Limb (tissue), 2 donors: ENCODE measurements around the gene MACIR.

Source experiments
- DNase-seq, 2 donors: peaks; one replicate each; pipeline ENCODE4 v3.0.0-alpha.2; 2016; ENCODE audit errors: extremely low spot score in 2 of 2

MACIR gene

GRCh38 chr5:103245761-103246160 lies 12.8 kb upstream of the MACIR start:
- no peak for DNase-seq

- DNase-seq = no peak
These were observed 11.4 kb upstream of the MACIR start for GRCh38 chr5:103247118-103247517.

GRCh38 chr5:103249068-103249467 lies 9.5 kb upstream of the MACIR start:
- no peak for DNase-seq

DNA sequence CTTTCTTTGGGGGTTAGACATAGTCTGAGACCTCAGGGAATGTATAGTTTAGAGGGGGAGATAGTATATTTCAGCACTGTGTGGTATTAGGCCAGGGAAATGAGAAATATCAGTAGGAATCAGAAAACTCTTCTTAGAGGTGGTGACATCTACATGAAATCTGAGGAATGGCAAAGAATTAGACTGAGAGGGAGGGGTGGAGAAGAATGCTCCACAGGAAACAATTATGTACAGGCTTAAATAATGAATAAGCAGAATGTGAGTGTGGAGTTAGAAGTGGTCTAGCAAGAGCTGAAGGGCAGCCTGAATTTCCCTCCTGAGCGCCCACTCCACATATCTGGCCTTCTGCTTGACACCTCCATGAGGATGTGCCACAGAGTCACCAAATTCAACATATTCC lies 3.6 kb upstream of the MACIR start:
- DNase-seq = no peak

- DNase-seq = no peak
These were observed 2.9 kb upstream of the MACIR start for GRCh38 chr5:103255691-103256090.

DNA sequence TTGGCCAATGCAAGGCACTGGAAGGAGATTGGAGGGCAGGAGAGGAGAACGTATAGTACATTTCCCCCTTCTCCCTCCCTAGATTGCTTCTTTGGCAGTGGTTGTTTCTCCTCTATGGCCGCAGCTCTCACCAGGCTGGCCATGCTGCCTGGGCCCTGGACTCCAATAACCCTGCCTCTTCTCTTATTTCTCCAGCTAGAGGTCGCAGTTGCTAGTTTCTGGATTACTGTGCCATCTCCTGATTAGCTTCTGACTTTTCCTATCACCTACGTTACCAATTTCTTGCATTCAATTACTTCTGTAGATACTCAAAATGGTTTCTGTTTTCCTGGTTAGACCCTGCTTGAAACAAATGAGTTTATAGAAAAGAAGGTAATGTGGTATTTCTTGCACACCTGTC lies 2.4 kb upstream of the MACIR start:
- no peak for DNase-seq

DNA sequence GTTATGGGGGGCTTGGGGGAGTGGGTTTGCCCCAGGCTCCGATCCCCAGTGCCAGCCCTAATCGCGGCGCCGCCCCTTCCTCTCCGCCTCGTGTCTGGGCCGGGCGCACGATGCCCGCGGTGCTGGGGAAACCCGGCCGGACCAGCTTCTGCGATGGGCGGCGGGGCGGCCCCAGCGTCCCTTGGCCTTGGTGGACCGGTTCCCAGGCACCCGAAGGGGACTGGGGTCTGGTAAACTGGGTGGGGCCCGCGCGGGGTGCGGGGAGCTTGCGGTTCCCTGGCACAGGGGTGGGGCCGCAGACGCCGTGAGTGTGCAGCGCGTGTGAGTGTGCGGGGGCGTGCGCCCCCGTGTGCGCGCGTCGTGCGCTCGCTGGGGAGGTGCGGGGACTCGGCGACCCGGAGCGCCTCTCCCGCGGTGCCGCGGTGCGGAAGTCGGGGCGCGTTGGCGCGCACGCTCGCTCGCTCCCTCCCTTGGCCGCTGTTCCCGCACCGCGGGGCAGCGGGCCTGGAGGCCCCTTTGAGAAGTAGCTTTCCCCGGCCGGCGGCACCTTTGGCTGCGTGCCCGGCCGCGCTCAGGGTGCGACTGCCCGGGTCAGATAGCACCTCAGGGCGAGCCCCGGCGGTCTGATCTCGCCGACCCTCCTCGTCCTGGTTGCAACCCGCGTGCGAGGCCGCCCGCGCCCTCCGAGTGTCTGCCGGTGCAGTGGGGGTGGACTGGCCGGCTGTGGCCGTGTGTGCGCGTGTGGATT lies 568 bp downstream of the MACIR start:
- DNase-seq = peak; percentile 58 to 79

DNA sequence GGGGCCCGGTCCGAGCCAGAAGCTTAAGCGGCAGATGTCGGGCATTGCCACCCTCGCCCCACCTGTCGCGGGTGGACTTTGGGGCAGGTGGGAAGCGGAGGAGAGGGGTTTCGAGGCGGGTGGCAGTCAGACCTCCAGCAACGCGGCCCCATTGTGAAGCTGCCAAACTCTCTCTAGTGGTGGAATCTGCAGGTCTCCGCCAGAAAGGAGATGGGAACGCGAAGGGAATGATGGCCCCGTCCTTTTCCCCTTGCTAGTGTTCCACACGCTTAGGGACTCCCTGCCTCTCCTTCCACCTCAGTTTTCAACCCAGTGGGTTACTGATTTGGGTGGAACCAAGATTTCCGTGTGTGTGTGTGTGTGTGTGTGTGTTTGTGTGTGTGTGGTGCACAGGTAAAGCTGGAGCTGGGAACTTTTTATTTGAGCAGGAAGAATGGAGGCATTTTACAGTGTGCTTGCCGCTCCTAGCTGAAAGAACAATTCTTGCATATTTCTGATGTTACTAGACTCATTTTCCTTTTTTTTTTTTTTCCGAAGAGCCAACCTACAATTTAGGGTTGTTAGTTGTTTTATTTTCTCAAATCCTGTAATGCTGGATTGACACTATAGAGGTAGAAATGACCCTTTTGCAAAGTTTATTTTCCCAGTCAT lies 1.3 kb downstream of the MACIR start:
- no peak for DNase-seq

- no peak for DNase-seq
These were observed 2.4 kb downstream of the MACIR start for GRCh38 chr5:103260951-103261350.

DNA sequence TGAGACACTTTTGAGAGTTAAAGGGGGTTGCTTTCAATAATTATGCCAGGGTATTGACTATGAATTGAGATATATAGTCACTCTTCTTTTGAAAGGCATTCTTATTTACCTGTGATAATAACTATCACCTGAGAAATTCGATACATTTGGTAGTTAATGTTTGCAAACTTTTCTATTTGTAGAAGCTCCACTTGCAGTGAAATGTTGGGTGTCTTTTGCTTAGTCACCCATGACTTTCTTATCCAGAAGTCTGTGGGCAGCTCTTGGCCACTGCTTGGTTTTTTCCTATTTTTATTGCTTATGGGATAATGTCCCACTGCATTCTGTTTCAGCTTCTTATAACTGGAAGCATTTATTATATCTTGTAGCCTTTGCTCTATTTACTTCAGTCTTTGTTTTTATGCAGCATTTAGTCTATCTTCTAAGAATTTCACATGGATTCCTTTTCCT lies 3.9 kb downstream of the MACIR start:
- no peak for DNase-seq

DNA sequence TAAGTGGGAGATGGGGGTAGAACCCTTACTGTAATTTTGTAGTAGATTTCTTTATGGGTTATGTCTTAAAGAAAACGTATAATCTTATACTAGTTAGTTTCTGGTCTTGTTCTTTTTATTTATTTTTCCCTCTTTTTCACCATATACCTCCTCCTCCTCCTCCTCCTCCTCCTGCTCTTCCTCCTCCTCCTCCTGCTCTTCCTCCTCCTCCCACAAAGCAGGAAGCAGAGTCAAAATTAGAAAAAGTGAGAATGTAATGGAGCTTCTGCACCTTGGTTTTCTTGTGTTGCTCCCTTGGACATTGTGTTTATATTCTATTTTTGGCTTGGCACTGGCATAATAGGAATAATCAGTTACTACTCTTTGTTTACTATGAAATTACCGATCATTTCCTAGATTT lies 4.5 kb downstream of the MACIR start:
- DNase-seq = no peak

GRCh38 chr5:103264508-103264907 lies 5.9 kb downstream of the MACIR start:
- no peak for DNase-seq

DNA sequence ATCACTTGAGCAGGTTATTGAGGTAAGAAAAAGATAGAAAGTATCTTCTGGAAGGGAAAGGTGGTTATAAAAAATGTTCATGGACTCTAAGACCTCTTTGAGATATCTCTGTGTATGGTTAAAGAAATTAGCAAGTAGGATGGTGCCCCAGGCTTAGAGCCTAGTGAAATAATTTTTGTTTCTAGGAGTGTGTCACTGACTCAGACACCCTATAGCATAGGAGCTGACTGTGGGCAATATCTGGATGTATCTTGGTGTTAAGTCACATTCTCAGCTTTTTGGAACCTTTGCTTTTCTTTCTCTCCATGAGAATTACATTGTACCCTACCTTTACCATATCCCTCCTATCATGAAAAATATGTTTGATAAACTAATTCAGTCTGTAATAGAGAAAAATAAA lies 12.0 kb downstream of the MACIR start:
- no peak for DNase-seq

- no peak for DNase-seq
These were observed 13.2 kb downstream of the MACIR start for GRCh38 chr5:103271570-103272289.

DNA sequence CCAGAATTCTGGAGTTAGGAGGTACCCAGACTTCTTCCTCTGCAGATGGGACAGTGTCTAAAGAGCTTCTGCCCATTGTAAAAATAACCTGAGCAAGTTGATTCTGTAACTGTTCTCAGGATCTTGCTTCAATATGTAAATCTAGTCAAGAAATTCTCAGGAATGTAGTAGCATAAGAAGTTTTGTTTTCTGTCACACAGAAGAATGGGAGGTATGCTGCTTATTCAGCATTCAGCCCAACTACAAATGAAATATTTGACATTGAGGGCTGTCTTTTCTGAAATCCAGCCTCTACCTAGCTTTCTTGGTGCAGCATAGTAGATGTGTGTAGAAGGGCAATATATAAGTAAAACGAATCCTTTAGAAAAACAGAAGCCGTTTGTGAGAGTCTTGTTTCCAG lies 13.8 kb downstream of the MACIR start:
- DNase-seq = no peak

- no peak for DNase-seq
These were observed 15.4 kb downstream of the MACIR start for GRCh38 chr5:103273952-103274351.

GRCh38 chr5:103275851-103276250 lies 17.3 kb downstream of the MACIR start:
- DNase-seq = no peak

DNA sequence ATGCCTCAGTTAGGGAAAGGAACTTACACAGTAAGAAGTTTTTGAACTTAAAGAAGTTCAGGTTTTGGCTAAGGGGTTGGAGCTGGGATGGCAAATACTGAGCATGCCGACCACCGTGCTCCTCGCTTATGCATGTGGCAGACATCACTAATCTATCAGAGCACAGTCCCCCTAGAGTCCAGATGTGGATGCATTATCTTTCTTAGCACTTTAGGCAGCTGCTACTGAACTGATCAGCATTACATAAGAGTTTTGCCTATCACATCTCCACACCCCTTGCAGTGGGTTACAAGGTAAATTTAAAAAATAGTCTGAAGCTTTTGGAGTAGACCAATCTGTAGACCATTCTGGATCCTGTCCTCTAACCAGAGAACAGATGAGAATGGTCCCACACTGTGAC lies 22.4 kb downstream of the MACIR start:
- DNase-seq = no peak

GRCh38 chr5:103283120-103283519 lies 24.6 kb downstream of the MACIR start:
- no peak for DNase-seq

DNA sequence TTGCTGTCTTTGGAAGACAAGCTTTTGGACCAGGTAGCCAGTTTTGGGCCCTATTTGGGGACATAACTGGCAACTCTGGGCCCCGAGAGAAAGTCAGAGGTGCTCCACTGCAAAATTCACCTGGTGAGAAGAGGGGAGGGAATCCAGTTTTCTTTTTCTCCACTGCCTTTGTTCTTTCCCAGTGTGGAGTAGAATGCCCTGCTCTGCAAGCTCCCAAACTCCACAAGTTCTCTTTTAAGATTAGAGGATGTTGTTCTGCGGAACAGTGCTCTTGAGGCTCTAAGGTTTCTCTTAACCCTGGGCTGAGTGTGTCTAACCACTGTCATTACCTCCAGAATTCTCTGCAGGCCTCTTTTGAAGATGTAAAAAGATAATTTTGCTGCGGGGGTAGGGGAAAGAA lies 25.3 kb downstream of the MACIR start:
- no peak for DNase-seq

GRCh38 chr5:103286622-103287021 lies 28.1 kb downstream of the MACIR start:
- no peak for DNase-seq

GRCh38 chr5:103289024-103289423 lies 30.5 kb downstream of the MACIR start:
- no peak for DNase-seq

- no peak for DNase-seq
These were observed 32.3 kb downstream of the MACIR start for GRCh38 chr5:103290846-103291245.
